Stimulated activated CD4-positive, alpha-beta T cell treated with anti-CD3 and anti-CD28 coated beads, Interleukin-4, amount 100 ng/mL, for 48 hours (primary cell): ENCODE measurements around the gene USP43.

Experiments
- DNase-seq, 2 donors: peaks; one replicate each; pipeline ENCODE4 v3.0.0-alpha.2; 2020; ENCODE audit warnings: low read depth in 2 of 2

The USP43 gene

DNA sequence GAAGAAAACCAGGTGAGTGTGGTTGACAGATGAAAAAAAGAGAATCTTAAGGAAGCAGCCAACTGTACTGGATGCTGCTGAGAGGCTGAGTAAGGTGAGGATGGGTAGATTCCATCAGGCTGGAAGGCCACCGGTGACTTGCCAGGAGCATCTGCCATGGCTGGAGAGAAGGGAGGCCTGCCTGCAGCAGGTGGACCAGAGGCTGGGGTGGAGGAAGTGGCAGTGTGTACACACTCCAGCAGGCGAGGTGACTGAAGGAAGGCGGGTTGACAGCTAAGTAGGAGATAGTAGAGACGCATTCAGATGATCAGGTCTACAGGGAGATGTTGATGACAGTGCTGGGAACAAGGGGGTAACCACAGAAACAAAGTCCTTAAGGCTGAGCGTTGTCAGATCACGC is 69.5 kb downstream of the USP43 start:
- DNase-seq = no peak

DNA sequence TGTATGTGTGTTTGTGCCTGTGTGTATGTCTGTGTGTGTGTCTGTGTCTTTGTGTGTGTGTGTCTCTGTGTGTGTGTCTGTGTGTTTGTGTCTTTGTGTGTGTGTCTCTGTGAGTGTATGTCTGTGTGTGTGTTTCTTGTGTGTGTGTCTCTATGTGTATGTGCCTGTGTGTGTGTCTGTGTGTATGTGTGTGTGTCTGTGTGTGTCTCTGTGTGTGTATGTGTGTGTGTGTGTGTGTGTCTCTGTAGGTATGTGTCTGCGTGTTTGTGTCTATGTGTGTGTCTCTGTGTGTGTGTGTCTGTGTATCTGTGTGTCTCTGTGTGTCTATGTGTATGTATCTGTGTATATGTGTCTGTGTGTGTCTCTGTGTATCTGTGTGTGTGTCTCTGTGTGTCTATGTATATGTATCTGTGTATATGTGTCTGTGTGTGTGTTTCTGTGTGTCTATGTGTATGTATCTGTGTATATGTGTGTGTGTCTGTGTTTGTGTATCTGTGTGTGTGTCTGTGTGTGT is 70.2 kb downstream of the USP43 start:
- no peak for DNase-seq

DNA sequence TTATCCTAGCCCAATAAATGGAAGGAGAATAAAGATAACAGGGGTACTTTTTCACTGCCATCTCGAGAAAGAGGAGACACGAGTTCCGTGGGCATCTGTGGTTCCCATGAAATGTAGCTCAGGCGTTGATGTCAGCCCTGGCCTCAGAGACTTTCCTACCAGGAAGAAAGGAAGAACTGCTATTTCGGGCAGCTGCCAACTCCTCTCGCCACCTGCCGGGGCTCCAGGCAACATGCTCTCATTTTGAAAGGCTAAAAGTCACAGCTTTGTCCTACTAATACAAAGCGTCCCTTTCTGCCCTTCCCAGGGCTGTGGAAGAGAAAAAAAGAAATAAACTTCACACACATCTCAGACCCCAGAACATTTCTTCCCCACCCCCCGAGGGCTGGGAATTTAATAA is 80.3 kb downstream of the USP43 start:
- no peak for DNase-seq

DNA sequence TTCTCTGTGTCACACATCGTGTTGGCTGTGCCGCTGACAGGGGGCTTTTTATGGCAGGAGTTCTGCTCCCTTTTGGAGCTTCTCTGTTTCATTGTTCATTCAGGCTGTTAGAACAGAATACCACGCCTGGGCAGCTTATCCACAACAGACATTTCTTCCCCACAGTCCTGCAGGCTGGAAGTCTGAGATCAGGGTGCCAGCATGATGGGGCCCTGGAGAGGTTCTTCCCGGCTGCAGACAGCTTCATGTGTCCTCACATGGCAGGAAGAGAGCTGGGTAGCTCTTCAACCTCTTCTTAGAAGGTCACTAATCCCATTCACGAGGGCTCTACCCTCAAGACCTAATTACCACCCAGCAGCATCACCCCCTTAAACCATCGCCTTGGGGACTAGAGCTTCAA is 81.0 kb downstream of the USP43 start:
- DNase-seq = no peak

DNA sequence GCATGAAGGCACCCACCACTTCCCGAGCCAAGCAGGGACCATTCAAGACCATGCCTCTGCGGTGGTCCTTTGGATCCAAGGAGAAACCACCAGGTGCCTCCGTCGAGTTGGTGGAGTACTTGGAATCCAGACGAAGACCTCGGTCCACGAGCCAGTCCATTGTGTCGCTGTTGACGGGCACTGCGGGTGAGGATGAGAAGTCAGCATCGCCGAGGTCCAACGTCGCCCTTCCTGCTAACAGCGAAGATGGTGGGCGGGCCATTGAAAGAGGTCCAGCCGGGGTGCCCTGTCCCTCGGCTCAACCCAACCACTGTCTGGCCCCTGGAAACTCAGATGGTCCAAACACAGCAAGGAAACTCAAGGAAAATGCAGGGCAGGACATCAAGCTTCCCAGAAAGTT is 82.7 kb downstream of the USP43 start:
- no peak for DNase-seq

DNA sequence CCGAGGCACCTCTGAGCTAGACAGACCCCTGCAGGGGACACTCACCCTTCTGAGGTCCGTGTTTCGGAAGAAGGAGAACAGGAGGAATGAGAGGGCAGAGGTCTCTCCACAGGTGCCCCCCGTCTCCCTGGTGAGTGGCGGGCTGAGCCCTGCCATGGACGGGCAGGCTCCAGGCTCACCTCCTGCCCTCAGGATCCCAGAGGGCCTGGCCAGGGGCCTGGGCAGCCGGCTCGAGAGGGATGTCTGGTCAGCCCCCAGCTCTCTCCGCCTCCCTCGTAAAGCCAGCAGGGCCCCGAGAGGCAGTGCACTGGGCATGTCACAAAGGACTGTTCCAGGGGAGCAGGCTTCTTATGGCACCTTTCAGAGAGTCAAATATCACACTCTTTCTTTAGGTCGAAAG is 83.2 kb downstream of the USP43 start:
- DNase-seq = no peak

DNA sequence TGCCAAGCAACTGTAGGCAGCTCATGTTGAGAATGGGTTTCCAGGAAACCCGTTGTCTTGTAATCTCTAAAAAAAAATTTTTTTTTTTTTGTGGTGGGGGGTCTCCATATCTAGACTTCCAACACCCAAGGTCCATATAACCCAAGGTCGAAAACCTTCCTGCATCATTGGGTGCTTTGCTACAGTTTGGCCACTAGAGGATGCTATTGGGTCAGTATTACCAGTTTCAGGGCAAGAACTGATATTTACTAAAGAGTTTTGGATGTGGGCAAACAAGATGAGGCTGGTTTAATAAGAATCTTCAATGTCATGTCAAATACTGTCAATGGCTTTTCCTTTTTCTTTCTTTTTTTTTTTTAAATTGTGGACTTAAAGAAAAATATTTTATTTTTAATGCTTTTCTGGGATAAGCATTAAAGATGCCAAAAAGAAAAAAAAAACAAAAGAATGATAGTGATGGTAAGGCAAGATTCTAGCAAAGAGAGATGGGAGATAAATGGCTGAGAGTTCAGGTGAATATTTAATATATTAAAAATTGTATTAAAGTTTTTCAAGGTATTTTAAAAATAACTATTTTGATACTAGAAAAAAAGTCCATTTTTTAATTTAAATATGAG is 83.8 kb downstream of the USP43 start:
- DNase-seq = no peak

DNA sequence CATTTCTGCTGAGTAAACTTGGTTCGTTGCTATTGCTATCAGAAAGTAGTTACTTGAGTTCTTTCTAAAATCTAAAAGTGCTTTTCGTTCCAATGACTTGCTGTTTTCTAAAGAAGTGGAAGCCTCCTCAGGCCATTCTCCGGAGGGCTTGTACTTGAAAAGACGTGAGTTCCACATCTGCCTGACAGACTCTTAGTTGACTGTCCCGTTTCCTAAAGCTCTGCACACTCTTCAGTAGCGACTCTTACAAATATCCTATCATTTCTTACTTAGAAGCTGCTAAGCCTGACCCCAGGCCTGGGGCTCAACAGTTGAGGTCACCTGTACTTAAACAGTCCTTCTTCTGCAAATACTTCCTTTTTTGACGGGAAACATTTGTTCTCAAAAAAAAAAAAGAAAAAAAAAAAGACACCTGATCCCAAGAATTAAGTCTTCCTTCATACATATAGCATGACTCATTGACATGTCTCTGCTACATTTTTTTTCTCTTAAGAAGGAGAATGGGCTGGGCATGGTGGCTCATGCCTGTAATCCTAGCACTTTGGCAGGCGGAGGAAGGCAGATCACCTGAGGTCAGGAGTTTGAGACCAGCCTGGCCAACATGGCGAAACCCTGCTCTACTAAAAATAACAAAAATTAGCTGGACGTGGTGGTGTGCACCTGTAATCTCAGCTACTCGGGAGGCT is 84.6 kb downstream of the USP43 start:
- no peak for DNase-seq

DNA sequence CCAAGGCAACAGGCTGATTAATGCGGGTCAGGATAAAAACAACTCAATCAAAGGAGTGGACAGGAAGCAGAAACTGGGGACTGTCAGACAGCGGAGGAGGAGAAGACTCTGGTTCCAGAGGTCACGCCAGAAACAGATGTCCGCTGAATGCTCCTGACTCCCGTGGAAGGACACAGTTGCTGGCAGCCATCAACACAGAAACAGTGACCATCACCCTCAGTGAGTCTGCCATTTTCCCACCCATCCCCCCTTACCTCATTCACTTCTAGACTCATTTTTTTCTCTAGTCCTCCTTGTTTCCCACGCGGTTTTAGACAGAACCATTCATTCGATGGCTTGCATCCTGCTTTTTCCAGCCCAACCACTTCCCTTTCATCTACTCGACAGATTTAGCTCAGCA is 105.2 kb downstream of the USP43 start:
- DNase-seq = no peak

DNA sequence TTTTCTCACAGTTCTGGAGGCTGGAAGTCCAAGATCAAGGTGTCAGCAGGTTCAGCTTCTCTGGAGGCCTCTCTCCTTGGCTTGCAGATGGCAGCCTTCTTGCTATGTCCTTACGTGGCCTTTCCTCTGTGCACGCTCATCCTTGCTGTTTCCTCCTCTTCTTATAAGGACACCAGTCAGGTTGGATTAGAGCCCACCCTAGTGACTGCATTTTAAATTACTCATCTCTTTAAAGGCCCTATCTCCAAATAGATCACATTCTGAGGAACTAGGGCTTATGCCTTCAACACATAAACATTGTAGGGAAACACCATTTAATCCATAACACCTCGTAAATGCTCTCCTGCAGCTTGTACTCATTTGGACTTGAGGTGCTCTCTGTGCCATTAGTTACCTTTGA is 109.8 kb downstream of the USP43 start:
- DNase-seq = no peak

DNA sequence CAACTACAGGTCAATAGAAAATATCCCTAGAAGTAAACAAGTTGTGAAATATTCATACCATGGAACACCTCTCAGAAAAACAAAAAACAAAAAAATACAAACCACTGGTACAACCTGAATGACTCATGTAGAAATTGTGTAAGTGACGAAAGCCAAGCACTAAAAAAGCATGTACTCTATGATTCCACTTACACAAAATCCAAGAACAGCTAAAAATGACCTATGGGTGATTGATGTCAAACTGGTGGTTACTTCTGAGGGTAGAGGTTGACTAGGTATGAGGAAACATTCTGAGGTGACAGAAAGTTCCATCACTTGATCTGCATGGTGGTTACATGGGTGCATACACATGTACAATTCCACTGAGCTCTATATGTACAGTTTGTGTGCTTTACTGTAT is 114.9 kb downstream of the USP43 start:
- DNase-seq = no peak

DNA sequence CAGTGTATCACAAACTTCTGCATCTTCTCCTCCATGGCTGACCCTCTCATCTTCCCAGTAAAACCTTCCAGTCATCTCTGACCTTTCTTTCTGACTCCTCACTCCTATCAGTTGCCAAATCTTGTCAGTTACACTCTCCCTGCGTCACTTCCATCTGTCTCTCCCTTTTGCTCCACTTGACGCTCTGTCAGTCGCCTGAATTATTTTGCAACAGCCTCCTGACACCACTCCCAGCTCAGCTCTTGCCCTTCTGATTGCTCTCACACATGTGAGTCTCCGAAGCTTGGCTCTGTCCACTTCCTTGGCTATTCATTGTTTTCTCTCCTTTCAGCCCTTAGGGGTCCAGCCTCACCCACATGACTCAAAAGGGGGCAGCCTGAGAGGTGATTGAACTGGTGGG is 118.3 kb downstream of the USP43 start:
- no peak for DNase-seq

DNA sequence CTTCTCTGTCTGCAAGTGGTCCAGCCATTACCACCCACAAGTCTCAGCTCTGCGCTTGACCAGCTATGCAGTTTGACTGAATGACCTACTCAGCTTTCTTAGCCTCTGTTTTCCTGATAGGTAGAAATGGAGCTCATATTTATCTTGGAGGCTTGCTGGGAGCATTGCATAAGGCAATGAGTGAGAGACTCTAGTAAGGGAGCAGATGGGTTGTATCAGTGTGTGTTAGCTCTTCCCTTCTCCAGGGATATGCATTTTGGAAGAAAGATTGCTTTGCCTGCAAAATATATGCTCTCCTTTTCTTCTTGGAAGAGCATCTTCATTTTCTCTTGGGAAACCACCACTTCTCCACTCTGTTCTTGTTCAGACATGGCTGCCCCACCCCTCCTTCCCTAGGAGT is 120.0 kb downstream of the USP43 start:
- no peak for DNase-seq

DNA sequence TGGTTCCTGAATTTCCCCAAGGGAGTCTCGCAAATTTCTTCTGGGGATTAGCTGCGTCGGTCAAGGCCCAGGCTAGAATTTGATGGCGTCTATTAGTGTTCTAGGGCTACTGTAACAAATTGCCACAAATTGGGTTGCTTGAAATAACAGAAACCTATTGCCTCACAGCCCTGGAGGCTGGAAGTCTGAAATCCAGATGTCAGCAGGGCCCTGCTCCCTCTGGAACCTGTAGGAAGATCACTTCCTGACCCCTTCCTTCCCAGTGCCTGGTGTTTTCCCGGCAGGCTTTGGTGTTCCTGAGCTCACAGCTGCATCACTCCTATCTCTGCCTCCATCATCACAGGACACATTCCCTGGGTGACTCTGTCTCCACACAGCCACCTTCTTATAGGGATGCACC is 121.7 kb downstream of the USP43 start:
- DNase-seq = no peak

DNA sequence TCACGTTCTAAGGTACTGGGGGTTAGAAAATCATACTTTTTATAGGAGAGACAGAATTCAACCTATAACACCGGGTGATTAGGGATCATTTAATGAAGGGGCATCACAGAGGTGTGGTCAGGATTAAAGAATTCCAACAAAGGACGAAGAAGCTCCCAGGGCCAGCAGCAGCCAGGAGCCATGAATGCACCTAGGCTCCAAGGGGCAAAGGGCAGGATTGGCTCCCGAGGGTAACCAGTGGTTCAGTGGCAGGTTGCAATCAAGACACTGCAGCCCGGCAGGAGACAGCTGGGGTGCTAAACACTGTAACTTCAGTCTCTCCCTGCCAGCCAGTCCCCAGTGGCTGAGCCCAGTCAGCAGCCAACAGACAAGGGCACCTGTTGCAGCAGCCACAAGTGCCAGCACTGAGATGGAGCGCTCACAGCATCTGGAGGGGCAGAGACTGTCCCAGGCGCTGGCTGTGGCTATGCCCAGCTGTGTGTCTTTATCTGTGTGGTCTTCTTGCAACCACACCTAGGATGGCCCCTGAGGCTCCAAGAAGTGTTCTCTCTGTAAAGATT is 122.2 kb downstream of the USP43 start:
- no peak for DNase-seq

DNA sequence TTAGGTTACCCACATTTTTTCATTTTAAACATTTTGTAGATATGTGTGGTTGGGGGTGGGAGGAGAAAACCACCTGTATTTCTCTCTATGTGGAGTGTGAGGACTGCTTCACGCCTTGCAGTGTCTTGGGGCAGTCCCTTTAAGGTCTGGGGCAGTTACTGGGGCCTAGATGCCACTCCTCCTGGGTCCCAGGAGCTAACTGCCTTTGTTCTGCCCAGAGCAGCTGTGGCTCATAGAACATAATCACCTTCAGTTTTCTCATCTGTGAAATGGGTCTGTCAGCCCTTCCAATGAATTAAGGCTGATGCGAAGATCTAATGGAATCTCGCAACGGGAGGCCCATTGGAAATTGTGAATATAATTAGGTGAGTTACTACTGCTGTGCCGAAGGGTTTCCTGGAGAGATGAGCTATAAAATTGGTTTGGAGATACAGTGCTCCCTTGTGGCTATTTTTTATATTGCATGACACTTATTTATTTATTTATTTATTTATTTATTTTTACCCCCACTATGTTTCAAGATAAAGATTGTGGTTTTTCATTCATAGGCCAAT is 123.1 kb downstream of the USP43 start:
- no peak for DNase-seq

DNA sequence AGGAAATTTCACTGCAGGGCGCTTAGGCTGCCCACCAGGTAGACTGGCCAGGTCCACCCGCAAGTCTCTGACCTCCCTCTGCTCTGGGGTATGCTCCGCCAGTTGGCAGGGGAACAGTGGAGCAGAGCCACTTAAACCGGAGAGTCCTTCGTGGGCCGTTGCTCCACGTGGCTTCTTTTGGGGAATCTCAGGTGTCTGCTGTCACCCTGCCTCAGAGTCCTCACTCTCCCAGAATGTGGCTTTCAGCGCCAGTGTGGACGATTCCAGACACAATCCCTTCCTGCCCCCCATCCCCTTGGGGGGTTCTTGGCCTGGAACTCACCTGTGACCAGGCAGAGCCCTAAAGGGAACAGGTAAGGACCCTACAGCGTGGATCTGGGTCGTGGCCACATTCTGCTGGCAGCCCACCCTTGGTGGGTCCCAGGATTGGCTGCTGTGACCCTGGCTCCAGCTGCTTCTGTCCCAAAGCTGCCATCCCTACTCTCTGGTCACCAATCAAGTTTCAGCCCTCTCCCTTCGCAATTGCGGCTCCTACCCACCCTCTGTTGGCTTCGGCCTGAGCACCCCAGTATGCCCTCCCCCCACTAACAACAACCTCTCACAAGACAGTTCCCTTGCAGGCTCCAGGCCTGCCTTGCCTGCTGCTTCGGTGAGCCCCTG is 123.8 kb downstream of the USP43 start:
- no peak for DNase-seq

DNA sequence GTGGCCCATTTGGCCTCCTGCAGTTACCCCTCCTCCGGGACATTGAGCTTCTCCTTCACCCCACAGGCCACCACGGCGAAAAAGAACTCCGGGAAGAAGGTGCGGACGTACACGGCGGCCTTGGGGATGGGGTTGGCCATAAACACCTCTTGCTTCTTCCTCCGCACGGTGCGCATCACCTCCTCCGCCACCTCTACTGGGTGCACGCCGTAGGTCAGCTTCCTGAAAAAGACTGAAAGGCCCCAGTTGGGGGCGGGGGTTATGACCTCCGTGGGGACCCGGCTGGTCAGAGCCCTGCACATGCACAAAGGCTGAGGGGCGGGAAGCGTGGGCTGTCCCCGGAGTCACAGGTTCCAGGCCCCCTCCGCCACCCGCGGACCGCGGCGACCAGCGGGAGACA is 126.1 kb downstream of the USP43 start:
- DNase-seq = no peak

DNA sequence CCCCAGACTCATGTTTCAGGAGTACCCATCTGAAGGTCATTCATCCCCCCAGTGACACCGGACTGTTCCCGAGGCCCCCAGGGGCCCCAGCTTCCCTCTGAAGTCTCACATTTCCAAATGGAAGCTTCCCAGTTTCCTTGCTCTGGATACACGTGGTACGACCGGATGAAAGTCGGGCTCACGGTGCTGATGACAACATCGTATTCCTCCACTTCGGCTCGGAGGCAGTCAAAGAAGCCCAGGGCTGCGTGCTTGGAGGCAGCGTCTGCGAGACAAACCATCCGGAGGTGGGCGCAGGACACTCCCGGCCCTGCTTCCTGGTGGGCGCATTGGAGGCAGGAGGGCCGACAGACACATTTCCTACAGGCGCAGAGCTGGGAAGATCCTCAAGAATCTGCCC is 127.3 kb downstream of the USP43 start:
- DNase-seq = no peak

DNA sequence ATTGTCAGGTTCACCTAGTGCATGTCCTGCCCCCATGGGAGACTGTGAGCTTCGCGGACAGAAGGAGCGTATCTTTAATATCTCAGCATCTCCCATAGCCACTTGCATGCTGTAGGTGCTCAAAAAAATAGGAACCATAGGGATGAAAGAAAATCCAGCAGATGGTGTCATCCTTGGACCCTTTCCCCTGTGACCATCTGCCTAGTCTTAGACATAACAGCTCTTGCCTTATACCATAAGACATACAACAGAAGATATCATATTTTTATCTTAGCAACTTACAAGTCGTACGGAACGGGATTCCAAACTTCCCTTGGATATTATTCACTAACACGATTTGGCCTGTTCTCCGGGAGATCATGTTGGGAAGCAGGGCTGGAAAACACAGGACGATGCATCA is 131.6 kb downstream of the USP43 start:
- DNase-seq = no peak
